LNCaP clone FGC (cell line): ENCODE data around the gene NT5C2.
"Not testable (repeated sequence)": the region's sequence is repeated elsewhere in the genome, so short reads cannot be mapped to it uniquely, and the experiment has no call there.

ENCODE experiments used
- DNase-seq: peaks from one replicate; pipeline ENCODE4 v3.0.0-alpha.2; 2011; ENCODE audit warnings: low read depth
- H3K4me3 ChIP-seq: 2 replicates; pipeline ENCODE4 v1.5.1; 2011; ENCODE audit warnings: mild to moderate bottlenecking, low read depth, low read length, control low read depth
- TF ChIP-seq, protein P1 (sequence below): IDR thresholded peaks from 2 replicates; pipeline ENCODE4 v1.5.1; 2012; ENCODE audit warnings: mild to moderate bottlenecking; ENCODE audit not compliant: control insufficient read depth, insufficient read depth; ENCODE audit errors: extremely low read depth

Gene NT5C2

DNA sequence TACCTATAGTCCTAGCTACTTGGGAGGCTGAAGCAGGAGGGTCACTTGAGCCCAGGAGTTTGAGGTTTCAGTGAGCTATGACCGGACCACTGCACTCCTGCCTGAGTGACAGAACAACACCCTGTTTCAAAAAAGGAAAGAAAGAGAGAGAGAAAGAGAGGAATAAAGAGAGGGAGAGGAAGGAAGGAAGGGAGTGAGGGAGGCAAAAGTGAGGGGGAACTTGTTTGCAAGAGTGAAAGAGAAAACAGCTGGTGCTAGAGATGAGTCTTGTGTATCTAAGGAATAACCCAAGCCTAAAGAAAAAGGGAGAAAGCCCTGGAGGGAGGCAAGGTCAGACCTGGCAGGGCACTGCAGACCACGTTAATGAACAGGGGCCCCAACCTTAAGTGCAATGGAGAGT, 4.8 kb upstream of the NT5C2 start:
- no peak for DNase-seq
- no peak overlapping the region for H3K4me3 ChIP-seq
- TF ChIP-seq, protein P1, sequence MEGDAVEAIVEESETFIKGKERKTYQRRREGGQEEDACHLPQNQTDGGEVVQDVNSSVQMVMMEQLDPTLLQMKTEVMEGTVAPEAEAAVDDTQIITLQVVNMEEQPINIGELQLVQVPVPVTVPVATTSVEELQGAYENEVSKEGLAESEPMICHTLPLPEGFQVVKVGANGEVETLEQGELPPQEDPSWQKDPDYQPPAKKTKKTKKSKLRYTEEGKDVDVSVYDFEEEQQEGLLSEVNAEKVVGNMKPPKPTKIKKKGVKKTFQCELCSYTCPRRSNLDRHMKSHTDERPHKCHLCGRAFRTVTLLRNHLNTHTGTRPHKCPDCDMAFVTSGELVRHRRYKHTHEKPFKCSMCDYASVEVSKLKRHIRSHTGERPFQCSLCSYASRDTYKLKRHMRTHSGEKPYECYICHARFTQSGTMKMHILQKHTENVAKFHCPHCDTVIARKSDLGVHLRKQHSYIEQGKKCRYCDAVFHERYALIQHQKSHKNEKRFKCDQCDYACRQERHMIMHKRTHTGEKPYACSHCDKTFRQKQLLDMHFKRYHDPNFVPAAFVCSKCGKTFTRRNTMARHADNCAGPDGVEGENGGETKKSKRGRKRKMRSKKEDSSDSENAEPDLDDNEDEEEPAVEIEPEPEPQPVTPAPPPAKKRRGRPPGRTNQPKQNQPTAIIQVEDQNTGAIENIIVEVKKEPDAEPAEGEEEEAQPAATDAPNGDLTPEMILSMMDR: no peak

DNA sequence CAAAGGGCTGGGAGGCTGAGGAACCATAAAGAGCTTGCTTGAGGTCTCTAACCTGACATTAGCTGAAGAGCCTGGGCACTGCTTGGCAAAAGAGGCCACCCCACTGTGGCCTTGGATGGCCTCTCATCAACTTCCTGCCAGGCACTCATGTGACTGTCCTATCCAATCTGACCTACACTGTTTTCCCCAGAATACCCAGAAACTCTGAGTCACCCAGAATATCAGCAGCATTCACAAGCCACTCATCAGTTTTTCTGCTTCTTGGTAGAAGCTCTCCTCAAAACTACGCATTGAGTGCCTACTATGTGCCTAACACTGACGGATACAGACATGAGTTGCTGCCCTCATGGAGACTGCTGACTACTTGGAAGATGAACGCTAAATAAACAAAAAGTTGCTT, 4.1 kb upstream of the NT5C2 start:
- DNase-seq: no peak
- TF ChIP-seq, protein P1: no peak
- H3K4me3 ChIP-seq: no peak overlapping the region

DNA sequence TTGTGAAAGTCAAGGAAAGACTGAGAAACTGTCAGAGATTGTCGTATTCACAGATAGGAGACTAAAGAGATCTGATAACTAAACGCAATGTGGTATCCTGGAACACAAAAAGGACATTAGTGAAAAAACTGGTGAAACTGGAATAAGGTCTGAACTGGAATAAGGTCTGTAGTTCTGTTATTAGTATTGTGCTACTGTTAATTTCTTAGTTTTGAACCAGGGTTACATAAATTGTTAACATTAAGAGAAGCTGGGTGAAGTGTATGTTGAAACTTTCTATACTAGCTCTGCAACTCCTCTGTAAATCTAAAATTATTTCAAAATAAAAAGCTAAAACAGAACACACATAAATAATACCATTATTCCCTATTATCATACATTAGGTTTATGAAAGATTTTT, 3.4 kb upstream of the NT5C2 start:
- H3K4me3 ChIP-seq: no peak overlapping the region
- no peak for DNase-seq
- TF ChIP-seq, protein P1: no peak

DNA sequence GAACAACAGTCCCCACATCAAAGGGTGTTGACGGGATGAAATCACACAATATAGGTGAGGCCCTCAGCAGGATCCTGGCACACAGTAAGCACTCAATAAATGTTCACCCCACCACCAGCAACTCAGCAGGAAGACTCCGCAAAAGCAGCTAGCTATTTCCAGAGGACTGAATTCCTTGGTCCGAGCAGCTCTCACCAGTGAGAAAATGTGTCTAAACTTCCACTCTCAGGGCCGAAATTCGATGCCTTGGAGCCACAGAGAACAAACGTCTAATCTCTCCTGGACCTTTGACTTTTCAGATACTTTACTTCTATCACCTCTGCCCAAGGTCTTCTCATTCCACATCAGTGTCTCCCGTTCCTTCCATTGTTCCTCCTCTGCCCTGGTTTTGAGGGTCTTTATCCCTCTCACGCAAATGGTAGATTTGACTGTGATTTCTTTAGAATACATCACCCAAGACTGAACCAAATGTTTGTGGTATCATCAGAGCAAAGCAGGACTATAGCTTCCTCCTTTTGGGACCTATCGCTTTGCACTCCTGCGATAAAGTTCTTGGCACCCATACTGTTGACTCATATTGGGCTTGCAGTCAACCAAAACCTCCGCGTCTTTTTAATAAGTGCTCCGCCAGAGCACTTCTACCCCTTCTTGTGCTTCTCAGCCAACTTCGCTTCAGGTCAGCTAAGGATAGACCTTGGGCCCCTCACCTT, 903 bp upstream of the NT5C2 start:
- no peak overlapping the region; the same call in 1 of the 2 replicates for H3K4me3 ChIP-seq
- no peak for DNase-seq
- TF ChIP-seq, protein P1: no peak

DNA sequence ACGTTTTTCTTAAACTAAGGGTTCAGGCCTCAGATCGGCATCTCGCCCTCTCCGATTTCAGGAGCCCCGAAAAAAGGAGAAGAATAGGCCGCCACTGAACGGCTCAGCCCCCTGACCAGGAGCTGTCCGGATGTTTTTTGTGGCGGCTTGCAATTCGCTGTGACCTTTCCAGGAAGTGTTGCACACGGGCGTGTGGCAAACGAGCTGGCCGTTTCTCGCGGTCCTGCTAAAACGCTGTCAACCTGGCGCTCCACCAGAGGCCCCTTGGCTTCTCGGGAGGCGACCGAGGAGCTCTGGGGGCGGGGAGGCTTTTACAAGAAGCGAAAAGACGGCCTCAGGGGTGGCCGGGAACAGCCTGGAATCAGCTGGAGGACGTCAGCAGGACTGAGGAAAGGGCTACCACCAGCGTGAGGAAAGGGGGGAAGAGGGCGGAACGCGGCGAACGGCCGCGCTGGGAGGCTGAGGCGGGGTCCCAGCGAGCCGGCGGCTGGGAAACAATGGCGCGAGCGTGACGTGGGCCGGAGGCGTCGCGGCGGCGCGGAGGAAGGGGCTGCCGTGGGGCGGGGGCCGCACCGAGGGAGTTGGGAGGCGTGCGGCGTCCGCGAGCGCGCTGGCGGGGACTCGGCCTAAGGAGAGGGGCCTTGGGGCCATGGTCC, 493 bp downstream of the NT5C2 start:
- H3K4me3 ChIP-seq: peak overlapping the region; percentile 91
- no peak for DNase-seq
- TF ChIP-seq, protein P1: no peak

DNA sequence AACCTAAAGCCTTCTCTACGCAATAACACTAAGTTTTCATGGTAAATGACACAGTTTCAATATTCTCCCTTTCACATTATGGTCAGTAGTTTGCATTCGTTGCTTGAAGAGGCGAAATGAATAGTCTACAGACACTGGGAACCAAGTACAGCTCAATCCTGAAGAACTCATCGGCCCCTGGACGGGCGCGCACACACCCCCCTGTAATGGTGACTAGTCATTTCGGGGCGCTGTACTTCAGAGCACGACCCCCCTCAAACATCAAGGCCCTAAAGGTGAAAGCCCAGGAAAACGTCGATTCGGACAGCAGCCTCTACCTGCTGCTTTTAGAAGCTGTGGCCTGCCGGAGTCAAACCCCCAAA, 1.0 kb downstream of the NT5C2 start:
- TF ChIP-seq, protein P1: no peak
- peak overlapping the region; percentile 91 for H3K4me3 ChIP-seq
- no peak for DNase-seq

DNA sequence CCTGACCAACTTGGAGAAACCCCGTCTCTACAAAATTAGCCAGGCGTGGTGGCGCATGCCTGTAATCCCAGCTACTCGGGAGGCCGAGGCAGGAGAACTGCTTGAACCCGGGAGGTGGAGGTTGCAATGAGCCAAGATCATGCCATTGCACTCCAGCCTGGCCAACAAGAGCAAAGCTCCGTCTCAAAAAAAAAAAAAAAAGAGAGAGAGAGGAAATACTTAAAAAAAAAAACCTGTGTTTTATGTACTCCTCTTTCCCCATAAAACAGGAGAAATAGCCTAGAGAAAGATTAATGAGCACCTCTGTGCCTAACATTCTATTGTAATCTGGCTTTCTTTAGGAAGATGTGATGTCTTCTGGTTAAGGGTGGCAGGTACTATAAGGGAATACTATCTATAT, 1.9 kb downstream of the NT5C2 start:
- DNase-seq, H3K4me3 ChIP-seq: not testable (repeated sequence)
